Glutamatergic neuron (in vitro differentiated cells): Measurements from ENCODE around the gene CYP27B1. TPM values are rescaled to one million over a fixed set of nuclear protein-coding genes. Genes with fewer than 3 reads are reported as not detected.

ENCODE experiments used
- DNase-seq: peaks from one replicate; pipeline ENCODE4 v3.0.0; 2022
- H3K27ac Mint-ChIP-seq: one replicate; pipeline ENCODE4 v1.8.0; 2020; ENCODE audit warnings: mild to moderate bottlenecking, mixed read lengths, inconsistent platforms; ENCODE audit not compliant: unreplicated experiment
- H3K27me3 Mint-ChIP-seq: one replicate; pipeline ENCODE4 v1.8.0; 2020; ENCODE audit warnings: mild to moderate bottlenecking, moderate library complexity, mixed read lengths, inconsistent platforms; ENCODE audit not compliant: unreplicated experiment
- H3K36me3 Mint-ChIP-seq: one replicate; pipeline ENCODE4 v1.8.0; 2020; ENCODE audit warnings: mild to moderate bottlenecking, mixed read lengths, inconsistent platforms; ENCODE audit not compliant: unreplicated experiment
- H3K4me1 Mint-ChIP-seq: one replicate; pipeline ENCODE4 v1.8.0; 2020; ENCODE audit warnings: mild to moderate bottlenecking, low read depth, mixed read lengths, inconsistent platforms; ENCODE audit not compliant: unreplicated experiment
- H3K4me3 Mint-ChIP-seq: one replicate; pipeline ENCODE4 v1.8.0; 2020; ENCODE audit warnings: mild to moderate bottlenecking, mixed read lengths, inconsistent platforms; ENCODE audit not compliant: unreplicated experiment
- H3K9me3 Mint-ChIP-seq: one replicate; pipeline ENCODE4 v1.8.0; 2020; ENCODE audit warnings: mild to moderate bottlenecking, moderate library complexity, mixed read lengths, inconsistent platforms; ENCODE audit not compliant: unreplicated experiment
- CTCF ChIP-seq: fragments of 200-600 bp; sonication (generic); IDR thresholded peaks from one replicate; pipeline ENCODE4 v1.5.0; 2021; ENCODE audit not compliant: partially characterized antibody, unreplicated experiment
- total RNA-seq: library from RNA; stranded (reverse); fragmentation: NEBNext Ultra II Directional; extraction: Animal tissue kit (Norgen Biotek cat#: 25700); gene quantifications from one replicate; pipeline ENCODE4 v1.2.1, GENCODE V29; 2021; ENCODE audit not compliant: unreplicated experiment

Gene CYP27B1
- total RNA-seq, 1 donor from 2014 or later: 1.7 TPM

GRCh38 chr12:57751788-57752667, 14.8 kb downstream of the CYP27B1 start, which contains the start of gene CDK4:
CDK4 (minus strand) TSS chr12:57752310; CDS start chr12:57751717, 593 bp downstream.
- no peak for TF ChIP-seq CTCF
- H3K27ac Mint-ChIP-seq: peak within 1 kb of the TSS; percentile 100
- H3K9me3 Mint-ChIP-seq: peaks cover 22% of the 10 kb centered on the region
- peak within 1 kb of the TSS; percentile 100 for H3K4me3 Mint-ChIP-seq
- peaks cover 28% of the 10 kb centered on the region for H3K4me1 Mint-ChIP-seq
- DNase-seq: peak; percentile 99
- H3K27me3 Mint-ChIP-seq: peaks cover 19% of the 10 kb centered on the region
- peaks cover 8% of the 10 kb centered on the region for H3K36me3 Mint-ChIP-seq

GRCh38 chr12:57751432-57751787, 15.5 kb downstream of the CYP27B1 start:
- DNase-seq: no peak
- Mint-ChIP-seq H3K36me3 (peaks cover 7% of the 10 kb centered on the region), H3K4me3 (peak overlapping the region; percentile 100), H3K27me3 (peaks cover 19% of the 10 kb centered on the region), H3K9me3 (peaks cover 22% of the 10 kb centered on the region), H3K4me1 (peaks cover 24% of the 10 kb centered on the region), H3K27ac (peak overlapping the region; percentile 100)
- no peak for TF ChIP-seq CTCF

- Mint-ChIP-seq H3K27me3 (peaks cover 24% of the 10 kb centered on the region), H3K36me3 (peaks cover 3% of the 10 kb centered on the region), H3K9me3 (peaks cover 22% of the 10 kb centered on the region), H3K27ac (peak overlapping the region; percentile 100), H3K4me3 (peak overlapping the region; percentile 100), H3K4me1 (peaks cover 21% of the 10 kb centered on the region)
- TF ChIP-seq CTCF: no peak
- no peak for DNase-seq
Measured at GRCh38 chr12:57750561-57751431, 16.1 kb downstream of the CYP27B1 start.

GRCh38 chr12:57749061-57749460, 17.8 kb downstream of the CYP27B1 start:
- H3K27me3 Mint-ChIP-seq: peaks cover 25% of the 10 kb centered on the region
- no peak for DNase-seq
- H3K4me1 Mint-ChIP-seq: peaks cover 24% of the 10 kb centered on the region
- peaks cover 3% of the 10 kb centered on the region for H3K36me3 Mint-ChIP-seq
- H3K27ac Mint-ChIP-seq: no peak overlapping the region
- peaks cover 28% of the 10 kb centered on the region for H3K9me3 Mint-ChIP-seq
- no peak for TF ChIP-seq CTCF
- no peak overlapping the region for H3K4me3 Mint-ChIP-seq
